Measurements from ENCODE around the gene SESTD1. TPM values are rescaled to one million over a fixed set of nuclear protein-coding genes. Genes with fewer than 3 reads are reported as not detected.

Gene SESTD1
- total RNA-seq, 1 donor from 2014 or later = 92.4 TPM

DNA sequence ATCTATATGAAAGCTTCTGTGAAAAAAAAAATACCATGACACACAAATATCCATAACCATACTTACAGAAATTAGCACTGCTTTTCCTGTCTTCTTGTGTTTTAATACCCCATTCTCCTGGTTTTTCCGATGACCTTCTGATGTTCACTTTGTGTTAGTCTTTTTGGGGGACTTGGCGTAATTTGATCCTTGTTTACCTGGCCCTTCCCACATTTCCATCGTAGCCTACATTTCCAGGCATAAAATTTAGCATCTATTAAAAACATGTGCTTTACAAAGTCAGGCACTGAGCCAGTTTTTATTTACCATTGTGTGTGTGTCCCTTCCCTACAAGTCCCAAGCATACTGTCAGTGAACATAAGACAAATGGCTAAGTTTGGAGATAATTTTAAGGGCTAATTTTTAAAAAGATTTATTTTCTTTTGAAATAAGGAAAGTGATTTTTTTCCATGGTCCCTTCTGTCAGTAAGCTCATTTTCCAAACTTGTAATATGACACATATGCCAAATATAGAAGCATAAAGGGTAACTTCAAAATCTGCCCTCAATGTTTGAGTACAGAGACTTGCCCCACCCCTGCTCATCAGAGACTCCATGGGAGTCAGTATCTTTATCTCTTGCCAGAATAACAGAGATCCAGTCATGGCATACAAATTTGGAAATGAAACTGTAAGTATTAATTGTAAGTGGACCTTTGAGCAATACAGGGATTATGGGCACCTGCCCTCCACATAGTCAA lies 27.3 kb downstream of the SESTD1 start:
- no peak for DNase-seq (ENCODE audit: low spot score)
- H3K36me3 Mint-ChIP-seq (ENCODE audit: low read depth, unreplicated experiment) = no peaks in the 10 kb centered on the region
- peaks cover 4% of the 10 kb centered on the region for H3K27me3 Mint-ChIP-seq (ENCODE audit: unreplicated experiment)
- H3K9me3 Mint-ChIP-seq (ENCODE audit: unreplicated experiment) = no peaks in the 10 kb centered on the region
- H3K27ac Mint-ChIP-seq (ENCODE audit: unreplicated experiment) = no peak overlapping the region
- H3K4me3 Mint-ChIP-seq (ENCODE audit: unreplicated experiment) = no peak overlapping the region
- TF ChIP-seq CTCF (IDR thresholded peaks at IDR 0.05; ENCODE audit: unreplicated experiment) = no peak
- H3K4me1 Mint-ChIP-seq (ENCODE audit: unreplicated experiment) = peaks cover 22% of the 10 kb centered on the region

- peaks cover 23% of the 10 kb centered on the region for H3K4me1 Mint-ChIP-seq (ENCODE audit: unreplicated experiment)
- no peak overlapping the region for H3K27ac Mint-ChIP-seq (ENCODE audit: unreplicated experiment)
- no peaks in the 10 kb centered on the region for H3K36me3 Mint-ChIP-seq (ENCODE audit: low read depth, unreplicated experiment)
- H3K9me3 Mint-ChIP-seq (ENCODE audit: unreplicated experiment) = no peaks in the 10 kb centered on the region
- H3K27me3 Mint-ChIP-seq (ENCODE audit: unreplicated experiment) = peaks cover 4% of the 10 kb centered on the region
- TF ChIP-seq CTCF (IDR thresholded peaks at IDR 0.05; ENCODE audit: unreplicated experiment) = no peak
- no peak for DNase-seq (ENCODE audit: low spot score)
- H3K4me3 Mint-ChIP-seq (ENCODE audit: unreplicated experiment) = no peak overlapping the region
Measured at GRCh38 chr2:179235463-179236108, 29.0 kb downstream of the SESTD1 start.

DNA sequence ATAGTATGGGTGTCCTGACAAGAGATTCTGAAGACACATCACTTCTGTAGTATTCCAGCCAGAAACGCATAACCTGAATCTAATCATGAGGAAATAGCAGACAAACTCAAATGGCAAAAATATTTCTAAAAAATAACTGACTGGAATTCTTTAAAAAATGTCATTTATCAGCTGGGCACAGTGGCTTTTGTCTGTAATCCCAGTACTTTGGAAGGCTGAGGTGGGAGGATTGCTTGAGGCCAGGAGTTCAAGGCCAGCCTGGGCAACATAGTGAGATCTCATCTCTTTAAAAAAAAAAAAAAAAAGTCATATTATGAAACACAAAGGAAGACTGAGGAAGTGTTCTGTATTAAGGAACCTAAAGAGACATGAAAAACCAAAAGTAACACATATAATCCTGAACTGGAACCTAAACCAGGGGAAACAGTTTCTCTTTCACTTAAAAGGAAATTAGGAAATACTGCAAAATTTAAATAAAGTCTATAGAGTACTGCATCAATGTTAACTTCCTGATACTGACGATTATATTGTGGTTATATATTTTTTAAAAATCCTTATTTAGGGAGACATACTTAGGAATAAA lies 29.9 kb downstream of the SESTD1 start:
- Mint-ChIP-seq H3K27ac (ENCODE audit: unreplicated experiment) (no peak overlapping the region), H3K27me3 (ENCODE audit: unreplicated experiment) (peaks cover 4% of the 10 kb centered on the region), H3K4me1 (ENCODE audit: unreplicated experiment) (peaks cover 19% of the 10 kb centered on the region), H3K9me3 (ENCODE audit: unreplicated experiment) (no peaks in the 10 kb centered on the region), H3K36me3 (ENCODE audit: low read depth, unreplicated experiment) (no peaks in the 10 kb centered on the region), H3K4me3 (ENCODE audit: unreplicated experiment) (no peak overlapping the region)
- TF ChIP-seq CTCF (IDR thresholded peaks at IDR 0.05; ENCODE audit: unreplicated experiment) = no peak
- DNase-seq (ENCODE audit: low spot score) = no peak

DNA sequence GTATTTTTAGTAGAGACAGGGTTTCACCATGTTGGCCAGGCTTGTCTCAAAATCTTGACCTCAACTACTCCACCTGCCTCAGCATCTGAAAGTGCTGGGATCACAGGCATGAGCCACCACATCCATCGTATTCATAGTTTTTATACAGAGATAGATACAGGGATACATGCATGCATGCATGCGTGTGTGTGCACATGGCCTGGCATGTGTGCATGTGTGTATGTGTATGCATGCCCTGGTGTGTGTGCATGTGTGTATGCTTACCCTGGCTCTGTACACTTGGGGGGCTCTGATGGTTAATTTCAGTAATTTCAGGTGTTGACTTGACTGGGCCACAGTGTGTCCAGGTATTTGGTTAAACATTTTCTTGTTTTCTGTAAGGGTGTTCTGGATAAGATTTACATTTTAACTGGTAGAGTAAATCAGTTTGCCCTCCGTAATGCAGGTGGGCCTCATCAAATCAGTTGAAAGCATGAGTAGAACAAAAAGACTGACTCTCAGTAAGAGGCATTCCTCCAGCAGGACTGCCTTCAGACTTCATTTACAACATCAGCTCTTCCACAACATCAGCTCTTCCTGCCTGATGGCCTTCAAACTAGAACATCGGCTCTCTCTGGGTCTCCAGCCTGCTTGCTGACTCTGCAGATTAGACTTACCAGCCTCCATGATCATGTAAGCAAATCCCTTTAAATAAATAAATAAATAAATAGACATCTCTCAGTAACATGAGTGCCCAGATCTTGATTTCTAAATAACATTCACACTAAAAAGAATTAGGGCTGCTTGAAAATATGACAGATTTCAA lies 30.8 kb downstream of the SESTD1 start:
- no peak for TF ChIP-seq CTCF (IDR thresholded peaks at IDR 0.05; ENCODE audit: unreplicated experiment)

More for the DNA sequence above, 30.8 kb downstream of the SESTD1 start:
- Mint-ChIP-seq H3K4me1 (ENCODE audit: unreplicated experiment) (peaks cover 13% of the 10 kb centered on the region), H3K27me3 (ENCODE audit: unreplicated experiment) (peaks cover 4% of the 10 kb centered on the region), H3K9me3 (ENCODE audit: unreplicated experiment) (no peaks in the 10 kb centered on the region), H3K27ac (ENCODE audit: unreplicated experiment) (no peak overlapping the region), H3K36me3 (ENCODE audit: low read depth, unreplicated experiment) (no peaks in the 10 kb centered on the region), H3K4me3 (ENCODE audit: unreplicated experiment) (no peak overlapping the region)
- DNase-seq (ENCODE audit: low spot score) = no peak
